Measurements from ENCODE around the gene SNX27. TPM values are rescaled to one million over a fixed set of nuclear protein-coding genes. Genes with fewer than 3 reads are reported as not detected.

SNX27 gene
- total RNA-seq, 2 donors from 2014 or later: 41.2 to 47.3 TPM

- Histone ChIP-seq H3K9ac (ENCODE audit: extremely low read depth, low read length, poor library complexity, severe bottlenecking) (no peak overlapping the region), H3K27ac (ENCODE audit: low read depth, low read length) (no peak overlapping the region), H3K27me3 (ENCODE audit: control insufficient read depth, insufficient read depth, low read length, poor library complexity, severe bottlenecking) (no peaks in the 10 kb centered on the region), H3K9me3 (ENCODE audit: control insufficient read depth, low read length) (no peaks in the 10 kb centered on the region), H3K4me1 (ENCODE audit: control insufficient read depth, insufficient read depth, low read length) (no peaks in the 10 kb centered on the region), H3K4me3 (ENCODE audit: low read length) (no peak overlapping the region), H3K36me3 (ENCODE audit: control insufficient read depth, insufficient read depth, low read length) (peaks cover 52% of the 10 kb centered on the region)
- Mint-ChIP-seq H3K4me3 (no peak overlapping the region), H3K9me3 (no peaks in the 10 kb centered on the region), H3K27me3 (ENCODE audit: insufficient read depth) (no peaks in the 10 kb centered on the region), H3K27ac (no peak overlapping the region), H3K36me3 (ENCODE audit: low read depth) (peaks cover 23% of the 10 kb centered on the region), H3K4me1 (no peaks in the 10 kb centered on the region)
- no peak for TF ChIP-seq CTCF (conservative IDR thresholded peaks at IDR 0.05)
- DNase-seq: no peak
- WGBS, 2 experiments (ENCODE audit: insufficient coverage in 1 of 2, insufficient read length in 1 of 2): 92 to 100% methylated on average over 2 to 5 of the region's 5 CpGs
Observed at GRCh38 chr1:151701515-151701914, 89.7 kb downstream of the SNX27 start.

GRCh38 chr1:151702936-151703335 lies 91.1 kb downstream of the SNX27 start:
- Histone ChIP-seq H3K4me1 (ENCODE audit: control insufficient read depth, insufficient read depth, low read length) (no peaks in the 10 kb centered on the region), H3K9me3 (ENCODE audit: control insufficient read depth, low read length) (no peaks in the 10 kb centered on the region), H3K4me3 (ENCODE audit: low read length) (no peak overlapping the region), H3K36me3 (ENCODE audit: control insufficient read depth, insufficient read depth, low read length) (peaks cover 42% of the 10 kb centered on the region), H3K27me3 (ENCODE audit: control insufficient read depth, insufficient read depth, low read length, poor library complexity, severe bottlenecking) (no peaks in the 10 kb centered on the region), H3K27ac (ENCODE audit: low read depth, low read length) (peak overlapping the region; percentile 2), H3K9ac (ENCODE audit: extremely low read depth, low read length, poor library complexity, severe bottlenecking) (no peak overlapping the region)
- no peak overlapping the region for H3K4me3 Mint-ChIP-seq
- no peaks in the 10 kb centered on the region for H3K9me3 Mint-ChIP-seq
- 88 to 89% methylated on average over 7 to 8 of the region's 8 CpGs for WGBS, 2 experiments (ENCODE audit: insufficient coverage in 1 of 2, insufficient read length in 1 of 2)
- H3K27ac Mint-ChIP-seq: no peak overlapping the region
- DNase-seq: no peak
- no peaks in the 10 kb centered on the region for H3K4me1 Mint-ChIP-seq
- no peaks in the 10 kb centered on the region for H3K27me3 Mint-ChIP-seq (ENCODE audit: insufficient read depth)
- peaks cover 13% of the 10 kb centered on the region for H3K36me3 Mint-ChIP-seq (ENCODE audit: low read depth)
- no peak for TF ChIP-seq CTCF (conservative IDR thresholded peaks at IDR 0.05)

- no peak for DNase-seq
- no peaks in the 10 kb centered on the region for H3K9me3 ChIP-seq (ENCODE audit: control insufficient read depth, low read length)
- H3K9ac ChIP-seq (ENCODE audit: extremely low read depth, low read length, poor library complexity, severe bottlenecking): no peak overlapping the region
- TF ChIP-seq CTCF (conservative IDR thresholded peaks at IDR 0.05): no peak
- no peaks in the 10 kb centered on the region for H3K4me1 ChIP-seq (ENCODE audit: control insufficient read depth, insufficient read depth, low read length)
- H3K4me1 Mint-ChIP-seq: no peaks in the 10 kb centered on the region
- 79 to 94% methylated on average over 2 to 17 of the region's 17 CpGs for WGBS, 2 experiments (ENCODE audit: insufficient coverage in 1 of 2, insufficient read length in 1 of 2)
- H3K36me3 Mint-ChIP-seq (ENCODE audit: low read depth): peaks cover 10% of the 10 kb centered on the region
- no peaks in the 10 kb centered on the region for H3K27me3 Mint-ChIP-seq (ENCODE audit: insufficient read depth)
- H3K36me3 ChIP-seq (ENCODE audit: control insufficient read depth, insufficient read depth, low read length): peaks cover 33% of the 10 kb centered on the region
- H3K27me3 ChIP-seq (ENCODE audit: control insufficient read depth, insufficient read depth, low read length, poor library complexity, severe bottlenecking): no peaks in the 10 kb centered on the region
- H3K9me3 Mint-ChIP-seq: no peaks in the 10 kb centered on the region
- H3K27ac ChIP-seq (ENCODE audit: low read depth, low read length): no peak overlapping the region
- H3K4me3 Mint-ChIP-seq: no peak overlapping the region
- no peak overlapping the region for H3K4me3 ChIP-seq (ENCODE audit: low read length)
- H3K27ac Mint-ChIP-seq: no peak overlapping the region
Observed at GRCh38 chr1:151703813-151704212, 92.0 kb downstream of the SNX27 start.
